ENCODE data around the gene TMEM220.

GRCh38 chr17:10724546-10725195 lies 5.2 kb downstream of the TMEM220 start:
- TF ChIP-seq POLR2AphosphoS5 (IDR thresholded peaks at IDR 0.05) (no peak), CTCF (IDR thresholded peaks at IDR 0.05) (no peak), POLR2A (IDR thresholded peaks at IDR 0.05) (no peak)
